ENCODE data around the gene SHISA8. TPM values are rescaled to one million over a fixed set of nuclear protein-coding genes. Genes with fewer than 3 reads are reported as not detected.

SHISA8 gene
- total and polyA plus RNA-seq, 10 of the 15 experiments (the other 5 are each of a cell fraction or from before 2014, with no cell fraction given), result 0.06 to 10.1 (median 0.25) TPM

GRCh38 chr22:41939981-41940831 lies 25.3 kb upstream of the SHISA8 start (continued):
- TF ChIP-seq ZBTB4 (CRISPR knock-in tag; IDR thresholded peaks at IDR 0.05), result no peak
- TF ChIP-seq FOS (IDR thresholded peaks at IDR 0.05; ENCODE audit: borderline replicate concordance, extremely low read depth, insufficient read length), result no peak
- TF ChIP-seq STAT3 (IDR thresholded peaks at IDR 0.05; ENCODE audit: low read depth, low read length), result no peak
- 0 out of 2 replicates have a peak, but pooled peaks have one; percentile 62 for TF ChIP-seq CHD1 (IDR thresholded peaks at IDR 0.05; ENCODE audit: low read depth, low read length)
- no peak for TF ChIP-seq PML (IDR thresholded peaks at IDR 0.05; ENCODE audit: low read length)
- peak; percentile 10; the same call in 1 of the 2 replicates for TF ChIP-seq IRF4 (IDR thresholded peaks at IDR 0.05; ENCODE audit: low read depth, low read length)
- no peak for TF ChIP-seq RFX5 (IDR thresholded peaks at IDR 0.05; ENCODE audit: low read depth, low read length)
- peak; percentile 84; the same call in 1 of the 2 replicates for TF ChIP-seq SIN3A (IDR thresholded peaks at IDR 0.05; ENCODE audit: low read depth, low read length)
- TF ChIP-seq YBX1 (IDR thresholded peaks at IDR 0.05), result no peak
- TF ChIP-seq NRF1 (conservative IDR thresholded peaks at IDR 0.05; ENCODE audit: low read depth, low read length), result no peak
- TF ChIP-seq ELK1 (IDR thresholded peaks at IDR 0.05; ENCODE audit: low read depth, low read length), result peak; percentile 32; the same call in 1 of the 2 replicates
- TF ChIP-seq HDAC6 (IDR thresholded peaks at IDR 0.05; ENCODE audit: unreplicated experiment), result no peak
- TF ChIP-seq HCFC1 (IDR thresholded peaks at IDR 0.05; ENCODE audit: low read length), result no peak
- no peak for TF ChIP-seq CEBPZ (IDR thresholded peaks at IDR 0.05; ENCODE audit: low read depth, low read length)
- TF ChIP-seq USF1 (IDR thresholded peaks at IDR 0.05; ENCODE audit: borderline replicate concordance, extremely low read length, insufficient read depth, low read depth, low read length), result peak; percentile 38
- TF ChIP-seq ZNF24 (IDR thresholded peaks at IDR 0.05), result no peak
- TF ChIP-seq ATF7 (IDR thresholded peaks at IDR 0.05; ENCODE audit: low read depth), result peak; percentile 98
- peak; percentile 59 to 78; a peak in 3 of 4 replicates for TF ChIP-seq BHLHE40 (IDR thresholded peaks at IDR 0.05; ENCODE audit: borderline replicate concordance in 1 of 2, low read depth in 2 of 2, low read length in 1 of 2)
- no peak for TF ChIP-seq NR2C2 (IDR thresholded peaks at IDR 0.05; ENCODE audit: borderline replicate concordance, control insufficient read depth, insufficient read length, low read depth)
- TF ChIP-seq DPF2 (IDR thresholded peaks at IDR 0.05), result peak; percentile 40; the same call in 1 of the 2 replicates
- TF ChIP-seq EP300 (IDR thresholded peaks at IDR 0.05; ENCODE audit: borderline replicate concordance in 1 of 2, control insufficient read depth in 1 of 2, low read depth in 2 of 2, low read length in 2 of 2), result peak; percentile 89 to 96
